DOHH2 (cell line): ENCODE results near the gene KLHDC4.

ENCODE experiments used
- H3F3A ChIP-seq: fragments of 200-600 bp; sonication (generic), shearing (Covaris generic); 2 replicates; pipeline ENCODE4 v1.6.0; 2016; ENCODE audit warnings: antibody characterized with exemption, mild to moderate bottlenecking; ENCODE audit not compliant: control insufficient read depth, insufficient read depth
- H3K27ac ChIP-seq: fragments of 200-600 bp; sonication (generic); 2 replicates; pipeline ENCODE4 v1.5.1; 2014; ENCODE audit warnings: low read depth, mild to moderate bottlenecking, low read length, moderate library complexity
- H3K27me3 ChIP-seq: fragments of 200-600 bp; sonication (generic); 2 replicates; pipeline ENCODE4 v1.6.1; 2014; ENCODE audit warnings: mild to moderate bottlenecking, low read length, mixed read lengths; ENCODE audit not compliant: control insufficient read depth
- H3K36me3 ChIP-seq: fragments of 200-600 bp; sonication (generic); 2 replicates; pipeline ENCODE4 v1.6.1; 2014; ENCODE audit warnings: mild to moderate bottlenecking, low read length, moderate library complexity, mixed read lengths; ENCODE audit not compliant: control insufficient read depth
- H3K4me1 ChIP-seq: fragments of 200-600 bp; sonication (generic); 2 replicates; pipeline ENCODE4 v1.6.1; 2014; ENCODE audit warnings: mild to moderate bottlenecking, low read length, mixed read lengths; ENCODE audit not compliant: control insufficient read depth
- H3K4me2 ChIP-seq: fragments of 200-600 bp; sonication (generic); 2 replicates; pipeline ENCODE4 v1.6.0; 2014; ENCODE audit warnings: mild to moderate bottlenecking, low read length, moderate library complexity
- H3K4me3 ChIP-seq: fragments of 200-600 bp; sonication (generic); 2 replicates; pipeline ENCODE4 v1.5.1; 2014; ENCODE audit warnings: mild to moderate bottlenecking, low read length, mixed read lengths
- H3K79me2 ChIP-seq: fragments of 200-600 bp; sonication (generic); 2 replicates; pipeline ENCODE4 v1.6.1; 2014; ENCODE audit warnings: mild to moderate bottlenecking, low read length, mixed read lengths; ENCODE audit not compliant: control insufficient read depth
- H3K9me2 ChIP-seq: fragments of 200-600 bp; sonication (generic); replicated peaks from 2 replicates; pipeline ENCODE4 v1.6.1; 2014; ENCODE audit warnings: mild to moderate bottlenecking, low read length, mixed read lengths; ENCODE audit not compliant: control insufficient read depth
- H3K9me3 ChIP-seq: fragments of 200-600 bp; sonication (generic); 2 replicates; pipeline ENCODE4 v1.6.1; 2014; ENCODE audit warnings: antibody characterized with exemption, low read length, mixed read lengths; ENCODE audit not compliant: control insufficient read depth, insufficient read depth
- H4K20me1 ChIP-seq: fragments of 200-600 bp; sonication (generic); 2 replicates; pipeline ENCODE4 v1.6.0; 2014; ENCODE audit warnings: low read depth, mild to moderate bottlenecking, antibody characterized with exemption, low read length, moderate library complexity; ENCODE audit not compliant: control insufficient read depth, insufficient read depth
- CTCF ChIP-seq: fragments of 200-600 bp; sonication (generic); IDR thresholded peaks from one replicate; pipeline ENCODE4 v1.5.1; 2014; ENCODE audit warnings: antibody characterized with exemption, mild to moderate bottlenecking, low read depth, low read length; ENCODE audit not compliant: poor library complexity, severe bottlenecking
- EZH2phosphoT487 ChIP-seq: fragments of 200-600 bp; sonication (generic); IDR thresholded peaks from 2 replicates; pipeline ENCODE4 v1.6.1; 2017; ENCODE audit warnings: borderline replicate concordance, mild to moderate bottlenecking, antibody characterized with exemption, low read length, moderate library complexity, mixed read lengths

Gene KLHDC4

GRCh38 chr16:87697792-87698191 is 68.0 kb downstream of the KLHDC4 start:
- Histone ChIP-seq H3K4me1 (peaks cover 62% of the 10 kb centered on the region), H4K20me1 (no peaks in the 10 kb centered on the region), H3K9me3 (no peaks in the 10 kb centered on the region), H3K79me2 (peaks cover 13% of the 10 kb centered on the region), H3K4me2 (peak overlapping the region; percentile 81), H3K4me3 (peak overlapping the region; percentile 62), H3K27ac (peak overlapping the region; percentile 100), H3K27me3 (no peaks in the 10 kb centered on the region), H3K36me3 (peaks cover 77% of the 10 kb centered on the region), H3F3A (peaks cover 40% of the 10 kb centered on the region), H3K9me2 (no peaks in the 10 kb centered on the region)
- peak; percentile 11 for TF ChIP-seq CTCF
- no peak for TF ChIP-seq EZH2phosphoT487

DNA sequence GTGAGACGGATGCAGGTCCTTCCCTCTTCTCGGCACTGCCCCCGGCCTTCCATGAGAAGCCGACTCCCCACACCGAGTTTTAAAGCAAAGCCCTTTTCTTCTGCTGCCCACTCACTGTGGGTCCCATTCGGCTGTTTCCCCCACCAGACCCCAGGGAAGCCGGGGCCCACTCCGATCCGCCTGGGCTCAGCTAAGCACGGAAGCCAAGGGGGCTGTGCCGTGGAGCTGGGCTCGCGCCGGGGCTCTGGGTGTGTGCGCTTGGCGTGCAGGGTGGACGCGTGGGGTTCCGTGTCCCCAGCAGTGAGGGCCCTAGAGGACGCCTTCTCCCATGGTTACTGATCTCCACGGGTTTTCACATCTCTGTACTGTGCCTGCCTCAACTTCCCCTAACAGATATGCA is 68.5 kb downstream of the KLHDC4 start:
- H3K27me3 ChIP-seq, result no peaks in the 10 kb centered on the region
- H3K4me2 ChIP-seq, result peak overlapping the region; percentile 81
- H3K27ac ChIP-seq, result peak overlapping the region; percentile 100
- no peaks in the 10 kb centered on the region for H3K9me3 ChIP-seq
- H3K9me2 ChIP-seq, result no peaks in the 10 kb centered on the region
- H3K36me3 ChIP-seq, result peaks cover 74% of the 10 kb centered on the region
- H3K4me1 ChIP-seq, result peaks cover 56% of the 10 kb centered on the region
- H4K20me1 ChIP-seq, result 0 out of 2 replicates have a peak, but pooled peaks cover 3% of the 10 kb centered on the region
- H3K4me3 ChIP-seq, result peak overlapping the region; percentile 62
- no peak for TF ChIP-seq EZH2phosphoT487
- peaks cover 36% of the 10 kb centered on the region for H3F3A ChIP-seq
- H3K79me2 ChIP-seq, result peaks cover 13% of the 10 kb centered on the region

- H3K79me2 ChIP-seq, result peaks cover 13% of the 10 kb centered on the region
- H3F3A ChIP-seq, result peaks cover 31% of the 10 kb centered on the region
- H3K4me3 ChIP-seq, result no peak overlapping the region
- H3K27me3 ChIP-seq, result no peaks in the 10 kb centered on the region
- TF ChIP-seq EZH2phosphoT487 (no peak), CTCF (no peak)
- H3K9me3 ChIP-seq, result no peaks in the 10 kb centered on the region
- 0 out of 2 replicates have a peak, but pooled peaks cover 5% of the 10 kb centered on the region for H4K20me1 ChIP-seq
- H3K4me1 ChIP-seq, result peaks cover 51% of the 10 kb centered on the region
- H3K36me3 ChIP-seq, result peaks cover 68% of the 10 kb centered on the region
- peak overlapping the region; percentile 100 for H3K27ac ChIP-seq
- no peak overlapping the region for H3K4me2 ChIP-seq
- no peaks in the 10 kb centered on the region for H3K9me2 ChIP-seq
Measured at GRCh38 chr16:87696726-87697125, 69.1 kb downstream of the KLHDC4 start.

DNA sequence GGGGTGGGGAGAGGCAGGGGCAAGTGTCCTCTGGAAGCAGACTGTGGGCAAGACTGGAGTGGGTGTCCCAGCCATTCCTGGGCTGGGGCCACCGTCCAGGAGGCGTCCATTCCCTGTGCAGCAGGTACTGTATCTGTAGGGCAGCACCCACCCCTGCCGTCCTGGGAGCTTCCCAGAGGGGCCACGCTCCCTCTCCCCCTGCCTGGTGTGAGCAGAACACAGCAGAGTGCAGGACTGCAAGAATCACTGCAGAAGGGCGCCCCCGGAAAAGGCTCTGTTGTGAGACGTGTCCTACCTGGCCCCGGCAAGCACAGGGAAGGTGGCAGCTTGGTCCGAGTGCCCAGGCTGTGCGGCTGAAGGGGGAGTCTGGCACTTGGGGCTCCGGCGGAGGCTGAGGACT is 70.3 kb downstream of the KLHDC4 start:
- Histone ChIP-seq H3K9me3 (no peaks in the 10 kb centered on the region), H3K9me2 (no peaks in the 10 kb centered on the region), H3K4me1 (peaks cover 39% of the 10 kb centered on the region), H3K27me3 (no peaks in the 10 kb centered on the region), H3K36me3 (peaks cover 62% of the 10 kb centered on the region), H4K20me1 (0 out of 2 replicates have a peak, but pooled peaks cover 5% of the 10 kb centered on the region), H3K27ac (no peak overlapping the region), H3K4me3 (no peak overlapping the region), H3F3A (peaks cover 24% of the 10 kb centered on the region), H3K79me2 (peaks cover 13% of the 10 kb centered on the region), H3K4me2 (no peak overlapping the region)
- TF ChIP-seq CTCF (no peak), EZH2phosphoT487 (no peak)
